Measurements from ENCODE around the gene ISY1. TPM values are rescaled to one million over a fixed set of nuclear protein-coding genes. Genes with fewer than 3 reads are reported as not detected.

ISY1 gene
- total and polyA plus RNA-seq, 12 donors, result 15.9 to 35.4 (median 29.5) TPM

DNA sequence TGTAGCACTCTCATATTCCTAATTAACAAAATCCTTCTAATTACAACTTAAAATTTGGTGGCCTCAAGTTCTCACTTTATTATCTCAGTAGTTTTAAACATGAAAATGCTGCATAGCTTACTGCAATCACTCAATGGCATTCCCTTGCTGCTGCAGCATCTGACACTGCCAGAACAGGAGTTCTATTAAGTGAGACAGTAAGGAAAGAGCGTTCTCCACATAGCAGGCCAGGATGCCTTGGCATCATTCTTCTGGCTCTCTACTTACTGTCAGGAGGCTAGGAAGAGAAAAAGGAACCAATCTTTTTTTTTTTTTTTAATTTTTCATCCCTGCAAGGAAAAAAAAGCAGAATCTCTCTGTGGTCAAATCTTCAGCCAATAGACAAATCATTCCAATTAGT lies 19.6 kb upstream of the ISY1 start:
- peaks cover 19 to 85% (median 80%) of the 10 kb centered on the region in 9 donors for H3K4me1 ChIP-seq
- no peaks in the 10 kb centered on the region for H3K9me3 ChIP-seq

GRCh38 chr3:129176051-129176450 lies 15.2 kb upstream of the ISY1 start:
- 33 to 45% methylated on average over 1 of the region's 1 CpG for WGBS, 2 donors
- DNase-seq (no peak), ATAC-seq (peak in 5 of 8 donors; percentile 14 to 54 (median 23))
- peaks cover 31 to 98% (median 91%) of the 10 kb centered on the region in 9 donors for H3K4me1 ChIP-seq
- H3K27me3 ChIP-seq, result no peaks in the 10 kb centered on the region
- no peak overlapping the region for H3K4me3 ChIP-seq
- no peaks in the 10 kb centered on the region for H3K9me3 ChIP-seq
- peaks cover 0 to 87% (median 10%) of the 10 kb centered on the region in 9 donors for H3K36me3 ChIP-seq
- TF ChIP-seq, protein P1, sequence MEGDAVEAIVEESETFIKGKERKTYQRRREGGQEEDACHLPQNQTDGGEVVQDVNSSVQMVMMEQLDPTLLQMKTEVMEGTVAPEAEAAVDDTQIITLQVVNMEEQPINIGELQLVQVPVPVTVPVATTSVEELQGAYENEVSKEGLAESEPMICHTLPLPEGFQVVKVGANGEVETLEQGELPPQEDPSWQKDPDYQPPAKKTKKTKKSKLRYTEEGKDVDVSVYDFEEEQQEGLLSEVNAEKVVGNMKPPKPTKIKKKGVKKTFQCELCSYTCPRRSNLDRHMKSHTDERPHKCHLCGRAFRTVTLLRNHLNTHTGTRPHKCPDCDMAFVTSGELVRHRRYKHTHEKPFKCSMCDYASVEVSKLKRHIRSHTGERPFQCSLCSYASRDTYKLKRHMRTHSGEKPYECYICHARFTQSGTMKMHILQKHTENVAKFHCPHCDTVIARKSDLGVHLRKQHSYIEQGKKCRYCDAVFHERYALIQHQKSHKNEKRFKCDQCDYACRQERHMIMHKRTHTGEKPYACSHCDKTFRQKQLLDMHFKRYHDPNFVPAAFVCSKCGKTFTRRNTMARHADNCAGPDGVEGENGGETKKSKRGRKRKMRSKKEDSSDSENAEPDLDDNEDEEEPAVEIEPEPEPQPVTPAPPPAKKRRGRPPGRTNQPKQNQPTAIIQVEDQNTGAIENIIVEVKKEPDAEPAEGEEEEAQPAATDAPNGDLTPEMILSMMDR (IDR thresholded peaks at IDR 0.05), result no peak
- intact Hi-C loops (cut with DNase I), result loop anchor here in 1 of 10 donors (5.0 kb wide), 1 partner anchor 71 kb away; the partner anchor contains the start of gene COPG1
- peak overlapping the region in 5 of 10 donors; percentile 9 to 100 (median 19) for H3K27ac ChIP-seq

More for the DNA sequence above, 19.6 kb upstream of the ISY1 start:
- 16 to 18% methylated on average over 1 of the region's 1 CpG for WGBS, 2 donors
- Histone ChIP-seq H3K4me3 (peak overlapping the region in 8 of 10 donors; percentile 83 to 97 (median 92)), H3K27me3 (no peaks in the 10 kb centered on the region), H3K36me3 (peaks cover 0 to 53% (median 7%) of the 10 kb centered on the region in 9 donors), H3K27ac (peak overlapping the region in 9 of 10 donors; percentile 21 to 100 (median 100))
- no peak for DNase-seq
- TF ChIP-seq, protein P1 (IDR thresholded peaks at IDR 0.05), result no peak
- intact Hi-C loops (cut with DNase I), result loop anchor here in 7 of 10 donors (5.0 to 10.0 kb wide), 3 partner anchors 47 to 67 kb away; partner anchors contain the start of gene COPG1 (in 7 of the 7)
- ATAC-seq, result no peak

- intact Hi-C loops (cut with DNase I), result no loop called here
These were observed 12.9 kb upstream of the ISY1 start for GRCh38 chr3:129173725-129174124.

DNA sequence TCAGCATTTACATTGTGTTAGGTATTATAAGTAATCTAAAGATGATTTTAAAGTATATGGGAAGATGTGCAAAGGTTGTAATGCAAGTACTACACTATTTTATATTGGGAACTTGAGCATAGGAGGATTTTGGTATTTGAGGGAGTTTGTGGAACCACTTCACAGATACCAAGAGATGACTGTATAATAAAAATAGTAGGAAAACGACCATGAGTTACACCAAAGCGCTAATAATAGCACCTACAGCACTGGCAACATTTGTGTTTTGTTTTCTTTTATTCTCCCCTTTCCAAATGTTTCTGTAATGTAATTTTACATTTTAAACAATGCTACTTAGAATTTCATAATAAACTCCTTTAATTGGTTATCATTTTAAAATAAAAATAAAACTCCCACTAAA lies 12.3 kb upstream of the ISY1 start:
- DNase-seq (no peak), ATAC-seq (peak in 3 of 8 donors; percentile 57 to 68 (median 61))
- Histone ChIP-seq H3K36me3 (peaks cover 0 to 87% (median 27%) of the 10 kb centered on the region in 9 donors), H3K9me3 (no peaks in the 10 kb centered on the region), H3K27me3 (no peaks in the 10 kb centered on the region), H3K4me1 (peaks cover 20 to 84% (median 62%) of the 10 kb centered on the region in 9 donors), H3K27ac (peak overlapping the region in 8 of 10 donors; percentile 0 to 100 (median 64)), H3K4me3 (peak overlapping the region in 7 of 10 donors; percentile 2 to 39 (median 20))
- WGBS, 2 donors, result 31 to 37% methylated on average over 2 of the region's 2 CpGs
- intact Hi-C loops (cut with DNase I), result no loop called here
- TF ChIP-seq, protein P1 (IDR thresholded peaks at IDR 0.05), result no peak

More at GRCh38 chr3:129173725-129174124, 12.9 kb upstream of the ISY1 start:
- Histone ChIP-seq H3K27me3 (no peaks in the 10 kb centered on the region), H3K27ac (peak overlapping the region in 8 of 10 donors; percentile 22 to 100 (median 68)), H3K4me3 (peak overlapping the region in 7 of 10 donors; percentile 2 to 39 (median 20)), H3K4me1 (peaks cover 24 to 89% (median 68%) of the 10 kb centered on the region in 9 donors), H3K9me3 (no peaks in the 10 kb centered on the region), H3K36me3 (peaks cover 0 to 87% (median 26%) of the 10 kb centered on the region in 9 donors)
- 30 to 44% methylated on average over 4 of the region's 4 CpGs for WGBS, 2 donors
- ATAC-seq, result no peak
- TF ChIP-seq, protein P1 (IDR thresholded peaks at IDR 0.05), result no peak
- no peak for DNase-seq

Data from heart right ventricle (tissue), 16 donors.